GM21447 (cell line): ENCODE measurements around the gene PROSER1.
"Not testable (repeated sequence)": the region's sequence is repeated elsewhere in the genome, so short reads cannot be mapped to it uniquely, and the experiment has no call there.

Experiments
- ATAC-seq: cut with Tn5 transposase; IDR thresholded peaks from one replicate; pipeline ENCODE4 v1.9.1; 2021; ENCODE audit not compliant: unreplicated experiment

Gene PROSER1

GRCh38 chr13:39032150-39032549 lies 5.7 kb downstream of the PROSER1 start:
- no peak for ATAC-seq

GRCh38 chr13:39025433-39025839 lies 12.5 kb downstream of the PROSER1 start:
- no peak for ATAC-seq

DNA sequence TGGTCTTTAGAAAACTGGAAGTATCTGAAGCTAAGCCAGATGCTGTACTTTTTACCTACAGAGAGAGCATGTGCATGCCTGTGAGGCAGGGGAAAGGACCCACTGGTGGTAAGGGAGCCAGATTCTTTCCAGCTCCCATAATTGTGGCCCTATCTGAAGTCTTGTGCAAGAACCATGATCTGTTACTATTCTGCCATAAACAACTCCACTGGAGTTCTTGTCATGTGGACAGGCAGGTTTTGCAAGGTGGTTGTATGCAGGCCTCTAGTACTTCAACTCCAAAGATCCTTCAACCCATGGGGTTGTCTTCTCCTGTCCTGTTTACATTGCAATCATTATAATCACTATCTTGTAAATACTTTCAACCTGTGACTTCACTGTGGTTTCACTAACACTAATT lies 14.1 kb downstream of the PROSER1 start:
- no peak for ATAC-seq

GRCh38 chr13:39023316-39023715 lies 14.6 kb downstream of the PROSER1 start:
- no peak for ATAC-seq

- no peak for ATAC-seq
Measured at GRCh38 chr13:39020853-39021462, 16.9 kb downstream of the PROSER1 start.

DNA sequence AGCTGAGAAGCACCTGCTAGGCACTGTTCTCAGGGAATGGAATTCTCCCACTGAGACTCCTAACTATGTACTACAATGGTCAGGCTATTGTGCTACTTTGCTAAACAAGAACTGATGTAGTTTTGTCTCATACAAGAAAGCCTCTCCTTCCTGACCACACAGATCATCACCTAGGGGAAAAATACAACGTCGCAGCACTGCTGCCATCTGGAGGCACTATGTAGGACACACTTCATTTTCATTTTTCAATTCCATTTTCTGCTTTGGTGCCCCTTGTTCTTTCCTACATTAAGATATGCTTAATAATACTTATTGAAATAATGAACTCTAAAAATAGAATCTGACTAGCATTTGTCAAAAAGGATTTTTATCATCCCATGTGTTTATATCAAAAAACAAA lies 21.1 kb downstream of the PROSER1 start:
- ATAC-seq, result peak; percentile 89

DNA sequence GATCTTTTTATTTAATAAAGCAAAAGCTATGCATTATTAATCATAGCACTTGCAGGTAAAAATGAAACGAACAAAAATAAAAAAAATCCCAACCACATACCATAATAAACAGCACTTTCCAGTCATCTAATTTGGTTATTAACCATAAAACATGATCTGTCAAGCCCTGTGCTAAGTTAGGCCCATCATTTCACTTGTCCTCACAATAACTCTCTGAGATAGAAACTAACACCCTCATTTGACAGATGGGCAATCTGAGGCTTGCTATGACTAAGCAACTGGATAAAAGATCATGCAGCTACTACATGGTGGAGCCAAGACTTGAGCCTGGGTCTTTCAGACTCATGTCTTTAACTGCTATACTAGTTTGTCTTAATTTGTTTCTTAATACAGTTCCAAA lies 21.8 kb downstream of the PROSER1 start:
- ATAC-seq, result peak; percentile 71

DNA sequence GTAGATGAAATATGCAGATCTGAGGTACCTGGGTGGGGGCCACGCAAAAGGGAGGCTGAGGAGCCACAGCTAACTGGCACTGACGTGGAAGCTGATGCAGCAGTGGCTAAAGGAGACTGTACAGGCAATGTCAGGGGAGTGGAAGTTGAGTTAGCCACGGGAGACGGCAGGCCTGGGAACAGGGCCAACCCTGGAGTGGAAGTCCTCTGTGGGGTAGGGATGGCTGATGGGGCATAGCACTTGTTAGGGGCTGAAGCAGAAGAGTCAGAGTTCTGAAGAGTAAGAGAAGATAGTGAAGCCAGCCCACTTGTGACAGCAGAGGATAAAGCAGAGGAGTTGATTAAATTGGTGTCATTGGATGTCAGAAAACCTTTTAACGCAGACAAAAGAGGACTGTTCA lies 24.4 kb downstream of the PROSER1 start:
- ATAC-seq, result no peak

- ATAC-seq, result no peak
Measured at GRCh38 chr13:39012608-39013007, 25.3 kb downstream of the PROSER1 start.

DNA sequence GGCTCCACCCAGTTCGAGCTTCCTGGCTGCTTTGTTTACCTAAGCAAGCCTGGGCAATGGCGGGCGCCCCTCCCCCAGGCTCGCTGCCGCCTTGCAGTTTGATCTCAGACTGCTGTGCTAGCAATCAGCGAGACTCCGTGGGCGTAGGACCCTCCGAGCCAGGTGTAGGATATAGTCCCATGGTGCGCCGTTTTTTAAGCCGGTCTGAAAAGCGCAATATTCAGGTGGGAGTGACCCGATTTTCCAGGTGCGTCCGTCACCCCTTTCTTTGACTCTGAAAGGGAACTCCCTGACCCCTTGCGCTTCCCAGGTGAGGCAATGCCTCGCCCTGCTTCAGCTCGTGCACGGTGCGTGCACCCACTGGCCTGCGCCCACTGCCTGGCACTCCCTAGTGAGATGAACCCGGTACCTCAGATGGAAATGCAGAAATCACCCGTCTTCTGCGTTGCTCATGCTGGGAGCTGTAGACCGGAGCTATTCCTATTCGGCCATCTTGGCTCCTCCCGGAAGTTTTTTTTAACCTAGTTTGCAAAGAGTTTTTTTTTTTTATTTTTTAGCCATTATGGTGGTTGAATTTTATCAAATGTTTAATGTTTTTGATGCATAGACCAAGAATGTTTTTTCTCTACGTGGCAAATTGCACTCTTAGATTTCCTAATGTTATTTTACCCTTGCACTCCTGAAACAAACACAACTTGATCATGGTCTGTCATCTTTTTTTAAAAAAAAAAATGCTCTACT lies 31.3 kb downstream of the PROSER1 start:
- ATAC-seq, result not testable (repeated sequence)

- ATAC-seq, result no peak
Measured at GRCh38 chr13:38998739-38999138, 39.1 kb downstream of the PROSER1 start.

- no peak for ATAC-seq
Measured at GRCh38 chr13:38993381-38993780, 44.5 kb downstream of the PROSER1 start.

GRCh38 chr13:38990693-38991092 lies 47.2 kb downstream of the PROSER1 start, which contains the start of gene STOML3:
Gene STOML3 (minus strand): TSS chr13:38990831. CDS start chr13:38990721, 110 bp downstream.
- no peak for ATAC-seq

DNA sequence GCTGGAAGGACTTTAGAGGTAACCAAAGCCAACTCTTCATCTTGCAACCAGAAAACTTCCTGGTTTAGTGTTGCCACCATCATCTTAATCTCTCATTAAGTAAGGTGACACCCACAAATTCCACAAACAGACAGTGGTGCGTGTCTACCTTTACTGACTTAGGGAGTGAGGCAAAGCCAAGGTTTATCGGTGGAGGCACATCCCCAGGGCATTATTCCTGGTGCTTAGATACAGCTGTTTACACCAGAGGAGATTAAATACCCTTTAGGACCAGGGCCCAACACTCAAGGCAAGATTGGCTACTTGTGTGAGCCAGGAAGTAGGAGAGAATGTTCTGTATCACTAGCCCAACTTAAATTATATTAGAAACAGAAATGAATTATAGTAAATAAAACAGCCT lies 56.8 kb downstream of the PROSER1 start:
- ATAC-seq, result no peak

DNA sequence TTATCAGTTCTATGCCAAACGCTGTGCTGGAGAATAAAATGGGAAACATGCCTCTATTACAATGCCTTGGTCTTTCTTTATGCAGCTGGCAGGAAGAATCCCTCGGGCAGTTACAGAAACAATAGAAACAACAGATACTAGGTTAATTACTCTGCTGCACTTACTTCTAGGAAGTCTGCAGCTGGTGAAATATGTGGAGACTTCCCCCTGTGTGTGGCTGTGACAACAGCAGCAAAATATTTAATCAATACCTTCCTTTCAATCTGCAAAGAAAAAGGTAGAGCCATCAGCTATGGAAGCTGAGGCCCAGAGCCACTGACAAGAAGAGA lies 57.2 kb downstream of the PROSER1 start:
- ATAC-seq, result no peak

GRCh38 chr13:38979891-38980749 lies 57.8 kb downstream of the PROSER1 start:
- ATAC-seq, result no peak

- ATAC-seq, result no peak
Measured at GRCh38 chr13:38970380-38971051, 67.4 kb downstream of the PROSER1 start.

GRCh38 chr13:38969187-38969586 lies 68.7 kb downstream of the PROSER1 start:
- ATAC-seq, result no peak

DNA sequence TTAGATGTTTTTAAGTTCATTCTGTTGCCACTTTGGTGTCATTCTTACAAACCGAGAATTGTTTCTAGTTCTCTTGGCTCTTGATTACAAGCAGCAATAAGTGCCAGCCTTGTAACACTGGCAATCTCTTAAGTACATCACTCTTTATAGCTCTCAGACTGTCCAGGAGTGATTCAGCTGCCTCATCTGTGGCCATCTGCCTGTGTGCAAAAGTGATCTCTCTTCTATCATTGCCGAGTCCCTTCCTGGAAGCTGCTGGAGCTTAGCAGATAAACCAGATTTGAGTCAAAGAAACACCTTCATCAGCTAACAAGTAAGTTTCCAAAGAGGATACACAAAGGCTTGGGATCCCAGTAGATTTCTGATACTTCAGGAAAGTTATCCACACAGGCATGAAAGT lies 70.4 kb downstream of the PROSER1 start:
- ATAC-seq, result no peak

DNA sequence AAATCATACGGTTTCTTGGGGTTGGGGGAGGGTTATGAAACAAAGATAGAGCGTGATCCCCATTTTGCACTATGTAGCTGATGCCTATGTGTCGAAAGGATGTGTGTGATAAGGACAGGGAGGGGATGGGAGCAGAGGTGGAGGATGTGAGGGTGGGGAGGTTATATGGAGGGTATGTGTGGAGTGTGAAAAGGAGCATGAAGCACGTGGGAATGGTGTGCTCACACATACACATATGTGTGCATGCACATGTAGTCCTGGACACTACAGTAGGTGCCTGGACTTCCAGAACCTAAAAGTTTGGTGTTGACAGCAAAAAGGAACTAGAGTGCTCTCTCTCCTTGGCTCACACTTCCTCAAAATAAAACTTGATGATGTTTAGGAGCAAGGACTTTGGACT lies 72.6 kb downstream of the PROSER1 start:
- no peak for ATAC-seq

DNA sequence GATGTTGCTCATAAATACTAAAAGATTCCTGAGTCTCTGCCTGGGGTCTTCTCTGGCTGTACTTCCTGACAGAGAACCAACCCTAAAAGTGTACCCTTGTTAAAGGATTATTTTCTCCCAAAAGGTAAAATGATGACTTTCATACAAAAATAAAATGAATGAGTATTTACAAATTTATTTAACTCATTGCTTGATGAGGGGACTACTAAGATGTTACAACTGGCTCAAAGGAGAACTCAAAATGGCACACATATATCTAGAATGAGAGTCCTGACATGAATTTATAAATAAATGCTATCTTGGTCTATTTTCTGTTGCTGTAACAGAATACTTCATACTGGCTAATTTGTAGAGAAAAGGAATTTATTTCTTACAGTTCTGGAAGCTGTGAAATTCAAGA lies 77.7 kb downstream of the PROSER1 start:
- no peak for ATAC-seq
